Measurements from ENCODE around the gene PTEN. TPM values are rescaled to one million over a fixed set of nuclear protein-coding genes. Genes with fewer than 3 reads are reported as not detected.
A peak's percentile ranks its signal among the peaks of the same experiment; 100 is the strongest.
"Not testable (repeated sequence)": the region's sequence is repeated elsewhere in the genome, so short reads cannot be mapped to it uniquely, and the experiment has no call there.

Gene PTEN
- total and polyA plus RNA-seq, 11 donors = 20.1 to 77.7 (median 60.0) TPM

DNA sequence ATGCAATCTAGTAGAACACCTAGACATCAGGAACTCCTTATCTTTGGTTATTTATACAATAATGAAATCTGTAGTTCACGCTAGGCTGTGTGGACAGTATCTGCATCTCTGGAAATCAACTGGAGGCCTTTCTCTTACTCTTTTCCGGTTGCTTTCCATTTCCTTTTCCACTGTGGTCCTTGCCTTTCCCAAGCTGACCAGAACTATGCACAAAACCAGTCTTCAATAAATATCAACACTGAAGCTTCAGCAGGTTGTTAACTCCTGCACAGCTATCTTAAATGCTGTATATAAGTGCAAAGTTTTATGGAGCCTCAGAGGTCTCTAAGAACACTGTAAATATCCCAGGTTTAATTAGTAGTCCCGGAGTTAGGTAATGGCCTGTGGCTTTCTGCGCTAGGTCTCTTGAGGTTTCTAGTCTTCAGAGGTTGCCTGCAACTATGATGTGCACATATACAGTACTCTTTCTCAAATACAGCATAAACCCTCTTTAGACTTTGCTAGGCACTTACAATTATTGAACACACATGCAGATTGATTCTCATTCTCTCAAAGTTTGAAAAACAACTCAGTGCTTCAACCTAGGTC is 2.5 kb upstream of the PTEN start:
- peak overlapping the region in 8 of 12 donors; percentile 67 to 95 (median 80) for H3K4me3 ChIP-seq
- no peaks in the 10 kb centered on the region for H3K27me3 ChIP-seq
- TF ChIP-seq, protein P1, sequence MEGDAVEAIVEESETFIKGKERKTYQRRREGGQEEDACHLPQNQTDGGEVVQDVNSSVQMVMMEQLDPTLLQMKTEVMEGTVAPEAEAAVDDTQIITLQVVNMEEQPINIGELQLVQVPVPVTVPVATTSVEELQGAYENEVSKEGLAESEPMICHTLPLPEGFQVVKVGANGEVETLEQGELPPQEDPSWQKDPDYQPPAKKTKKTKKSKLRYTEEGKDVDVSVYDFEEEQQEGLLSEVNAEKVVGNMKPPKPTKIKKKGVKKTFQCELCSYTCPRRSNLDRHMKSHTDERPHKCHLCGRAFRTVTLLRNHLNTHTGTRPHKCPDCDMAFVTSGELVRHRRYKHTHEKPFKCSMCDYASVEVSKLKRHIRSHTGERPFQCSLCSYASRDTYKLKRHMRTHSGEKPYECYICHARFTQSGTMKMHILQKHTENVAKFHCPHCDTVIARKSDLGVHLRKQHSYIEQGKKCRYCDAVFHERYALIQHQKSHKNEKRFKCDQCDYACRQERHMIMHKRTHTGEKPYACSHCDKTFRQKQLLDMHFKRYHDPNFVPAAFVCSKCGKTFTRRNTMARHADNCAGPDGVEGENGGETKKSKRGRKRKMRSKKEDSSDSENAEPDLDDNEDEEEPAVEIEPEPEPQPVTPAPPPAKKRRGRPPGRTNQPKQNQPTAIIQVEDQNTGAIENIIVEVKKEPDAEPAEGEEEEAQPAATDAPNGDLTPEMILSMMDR (IDR thresholded peaks at IDR 0.05) = no peak
- no peak for TF ChIP-seq POLR2A (IDR thresholded peaks at IDR 0.05)
- no peak for DNase-seq
- H3K36me3 ChIP-seq = no peaks in the 10 kb centered on the region
- WGBS, 4 donors = 58 to 73% (median 66%) methylated on average over 4 of the region's 4 CpGs
- peak overlapping the region in 11 of 12 donors; percentile 95 to 99 (median 97) for H3K27ac ChIP-seq
- no peaks in the 10 kb centered on the region for H3K9me3 ChIP-seq
- intact Hi-C loops (cut with DNase I) = loop anchor here (2.0 to 10.0 kb wide), 20 partner anchors 42 to 691 kb away; partner anchors contain the start of gene ATAD1 (in 1 of the 10)
- no peak for ATAC-seq
- peaks cover 0 to 20% (median 14%) of the 10 kb centered on the region in 12 donors for H3K4me1 ChIP-seq

DNA sequence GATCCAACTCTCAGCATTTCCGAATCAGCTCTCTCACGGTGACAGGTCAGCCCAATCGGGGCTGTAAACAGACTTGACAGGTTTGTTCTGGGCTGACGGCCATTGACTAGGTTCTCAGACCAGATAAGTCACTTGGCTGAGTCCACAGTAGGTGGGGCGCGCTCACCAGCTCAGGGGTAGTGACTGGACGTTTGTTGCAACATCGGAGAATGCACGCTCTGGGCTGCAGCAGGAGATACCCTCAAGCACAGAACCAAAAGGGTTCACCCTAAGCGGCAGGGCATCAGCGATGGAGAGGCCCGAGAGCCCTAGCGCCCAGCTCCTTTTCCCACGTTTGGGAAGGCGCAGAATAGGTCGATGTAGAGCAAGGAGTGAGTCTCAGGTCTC is 1.9 kb upstream of the PTEN start:
- peak overlapping the region; percentile 95 to 99 (median 97) for H3K27ac ChIP-seq
- 2 to 9% (median 6%) methylated on average over 10 to 16 of the region's 16 CpGs for WGBS, 4 donors
- DNase-seq (peak; percentile 71 to 92 (median 85)), ATAC-seq (peak; percentile 62 to 75 (median 66))
- peaks cover 0 to 20% (median 14%) of the 10 kb centered on the region in 12 donors for H3K4me1 ChIP-seq
- peak overlapping the region; percentile 63 to 95 (median 80) for H3K4me3 ChIP-seq
- TF ChIP-seq, protein P1 (IDR thresholded peaks at IDR 0.05) = peak in 5 of 12 donors; percentile 10 to 45 (median 18)
- TF ChIP-seq POLR2A (IDR thresholded peaks at IDR 0.05) = peak in 1 of 2 donors; percentile 11
- no peaks in the 10 kb centered on the region for H3K36me3 ChIP-seq
- no peaks in the 10 kb centered on the region for H3K9me3 ChIP-seq
- no peaks in the 10 kb centered on the region for H3K27me3 ChIP-seq
- intact Hi-C loops (cut with DNase I) = loop anchor here (2.0 to 10.0 kb wide), 20 partner anchors 43 to 691 kb away; partner anchors contain the start of gene ATAD1 (in 1 of the 10)

DNA sequence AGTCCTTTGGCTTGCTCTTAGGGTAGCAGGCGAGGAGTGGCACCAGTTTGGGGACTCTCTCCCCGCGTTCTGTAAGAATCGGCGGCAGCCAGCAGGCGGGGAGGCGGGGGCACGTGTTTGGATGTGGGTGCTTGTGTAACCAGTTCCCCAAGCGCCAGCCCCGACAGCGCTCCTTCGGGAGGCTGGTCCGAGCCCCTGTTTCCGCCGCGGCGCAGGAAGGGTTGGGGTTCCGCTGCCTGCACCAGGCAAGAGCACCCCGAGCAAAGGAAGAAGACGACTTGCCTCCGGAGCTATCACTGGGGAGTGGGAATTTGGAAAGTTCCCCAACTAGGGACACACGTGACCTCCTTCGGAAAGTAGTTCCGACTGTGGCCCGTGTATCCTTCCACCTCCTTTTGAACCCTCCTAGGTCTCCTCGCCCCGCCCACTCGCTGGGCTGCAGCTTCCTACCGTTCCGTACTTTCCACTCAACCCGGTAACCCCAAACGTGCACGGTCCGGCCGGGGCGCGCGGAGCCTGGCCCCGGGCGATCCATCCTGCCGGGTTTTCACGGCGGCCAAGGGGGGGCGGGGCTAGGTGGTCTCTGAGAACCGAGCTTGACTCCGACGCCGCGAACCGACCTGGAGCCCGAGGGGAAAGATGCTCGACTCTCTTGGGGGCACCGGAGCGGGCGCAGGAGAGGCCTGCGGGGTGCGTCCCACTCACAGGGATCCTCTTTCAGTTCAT is 1.3 kb upstream of the PTEN start:
- H3K9me3 ChIP-seq = no peaks in the 10 kb centered on the region
- ATAC-seq (peak; percentile 88 to 92 (median 91)), DNase-seq (peak; percentile 97 to 98 (median 98))
- H3K27me3 ChIP-seq = no peaks in the 10 kb centered on the region
- no peaks in the 10 kb centered on the region for H3K36me3 ChIP-seq
- peaks cover 0 to 24% (median 14%) of the 10 kb centered on the region in 12 donors for H3K4me1 ChIP-seq
- intact Hi-C loops (cut with DNase I) = loop anchor here (2.0 to 10.0 kb wide), 22 partner anchors 43 to 690 kb away; partner anchors contain the start of gene ATAD1 (in 1 of the 10)
- peak overlapping the region; percentile 95 to 99 (median 97) for H3K27ac ChIP-seq
- 0 to 1% (median 0%) methylated on average over 44 to 57 of the region's 57 CpGs for WGBS, 4 donors
- peak in 1 of 2 donors; percentile 58 for TF ChIP-seq POLR2A (IDR thresholded peaks at IDR 0.05)
- TF ChIP-seq, protein P1 (IDR thresholded peaks at IDR 0.05) = no peak
- H3K4me3 ChIP-seq = peak overlapping the region; percentile 63 to 95 (median 80)

DNA sequence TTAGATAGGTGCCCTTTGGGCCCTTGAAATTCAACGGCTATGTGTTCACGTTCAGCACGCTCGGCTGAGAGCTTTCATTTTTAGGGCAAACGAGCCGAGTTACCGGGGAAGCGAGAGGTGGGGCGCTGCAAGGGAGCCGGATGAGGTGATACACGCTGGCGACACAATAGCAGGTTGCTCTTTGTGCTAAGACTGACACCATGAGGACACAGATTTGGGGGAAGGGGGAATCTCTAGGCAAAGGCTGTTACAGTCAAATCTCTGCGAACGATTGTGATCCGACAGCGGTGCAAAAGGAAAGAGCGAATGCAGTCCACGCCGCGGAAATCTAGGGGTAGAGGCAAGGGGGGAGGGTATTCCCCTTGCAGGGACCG is 759 bp upstream of the PTEN start:
- peaks cover 0 to 29% (median 14%) of the 10 kb centered on the region in 12 donors for H3K4me1 ChIP-seq

DNA sequence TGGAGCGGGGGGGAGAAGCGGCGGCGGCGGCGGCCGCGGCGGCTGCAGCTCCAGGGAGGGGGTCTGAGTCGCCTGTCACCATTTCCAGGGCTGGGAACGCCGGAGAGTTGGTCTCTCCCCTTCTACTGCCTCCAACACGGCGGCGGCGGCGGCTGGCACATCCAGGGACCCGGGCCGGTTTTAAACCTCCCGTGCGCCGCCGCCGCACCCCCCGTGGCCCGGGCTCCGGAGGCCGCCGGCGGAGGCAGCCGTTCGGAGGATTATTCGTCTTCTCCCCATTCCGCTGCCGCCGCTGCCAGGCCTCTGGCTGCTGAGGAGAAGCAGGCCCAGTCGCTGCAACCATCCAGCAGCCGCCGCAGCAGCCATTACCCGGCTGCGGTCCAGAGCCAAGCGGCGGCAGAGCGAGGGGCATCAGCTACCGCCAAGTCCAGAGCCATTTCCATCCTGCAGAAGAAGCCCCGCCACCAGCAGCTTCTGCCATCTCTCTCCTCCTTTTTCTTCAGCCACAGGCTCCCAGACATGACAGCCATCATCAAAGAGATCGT is 598 bp downstream of the PTEN start:
- Histone ChIP-seq H3K27ac (peak overlapping the region; percentile 95 to 99 (median 97)), H3K4me1 (peaks cover 0 to 43% (median 21%) of the 10 kb centered on the region in 12 donors), H3K4me3 (peak overlapping the region; percentile 63 to 95 (median 80))
- 0 to 1% (median 1%) methylated on average over 9 to 47 of the region's 47 CpGs for WGBS, 4 donors
- H3K36me3 ChIP-seq, H3K27me3 ChIP-seq, ATAC-seq, H3K9me3 ChIP-seq: not testable (repeated sequence)
- peak; percentile 20 to 73 (median 44) for DNase-seq
- intact Hi-C loops (cut with DNase I) = loop anchor here (2.0 to 10.0 kb wide), 21 partner anchors 61 to 688 kb away; no protein-coding TSS in a partner anchor

More for the DNA sequence above, 759 bp upstream of the PTEN start:
- intact Hi-C loops (cut with DNase I) = loop anchor here (2.0 to 10.0 kb wide), 21 partner anchors 62 to 690 kb away; no protein-coding TSS in a partner anchor
- 0% methylated on average over 21 of the region's 21 CpGs for WGBS, 4 donors
- Histone ChIP-seq H3K27ac (peak overlapping the region; percentile 95 to 99 (median 97)), H3K27me3 (no peaks in the 10 kb centered on the region), H3K9me3 (no peaks in the 10 kb centered on the region), H3K36me3 (no peaks in the 10 kb centered on the region), H3K4me3 (peak overlapping the region; percentile 63 to 95 (median 80))
- peak in 2 of 4 donors; percentile 2 to 6 for ATAC-seq
- no peak for DNase-seq
- TF ChIP-seq, protein P1 (IDR thresholded peaks at IDR 0.05) = no peak
- TF ChIP-seq POLR2A (IDR thresholded peaks at IDR 0.05) = no peak

Measured in heart left ventricle (tissue), 16 donors.